ENCODE measurements around the gene TBC1D32.

- TF ChIP-seq CTCF (IDR thresholded peaks at IDR 0.05) (no peak), POLR2A (IDR thresholded peaks at IDR 0.05) (no peak), POLR2AphosphoS5 (IDR thresholded peaks at IDR 0.05) (no peak)
Observed at GRCh38 chr6:121158438-121158837, 175.8 kb downstream of the TBC1D32 start.
